ENCODE measurements around the gene RPL37A. TPM values are rescaled to one million over a fixed set of nuclear protein-coding genes. Genes with fewer than 3 reads are reported as not detected.

Gene RPL37A
- total RNA-seq, 2 donors from 2014 or later, result 2,589 to 2,765 TPM

DNA sequence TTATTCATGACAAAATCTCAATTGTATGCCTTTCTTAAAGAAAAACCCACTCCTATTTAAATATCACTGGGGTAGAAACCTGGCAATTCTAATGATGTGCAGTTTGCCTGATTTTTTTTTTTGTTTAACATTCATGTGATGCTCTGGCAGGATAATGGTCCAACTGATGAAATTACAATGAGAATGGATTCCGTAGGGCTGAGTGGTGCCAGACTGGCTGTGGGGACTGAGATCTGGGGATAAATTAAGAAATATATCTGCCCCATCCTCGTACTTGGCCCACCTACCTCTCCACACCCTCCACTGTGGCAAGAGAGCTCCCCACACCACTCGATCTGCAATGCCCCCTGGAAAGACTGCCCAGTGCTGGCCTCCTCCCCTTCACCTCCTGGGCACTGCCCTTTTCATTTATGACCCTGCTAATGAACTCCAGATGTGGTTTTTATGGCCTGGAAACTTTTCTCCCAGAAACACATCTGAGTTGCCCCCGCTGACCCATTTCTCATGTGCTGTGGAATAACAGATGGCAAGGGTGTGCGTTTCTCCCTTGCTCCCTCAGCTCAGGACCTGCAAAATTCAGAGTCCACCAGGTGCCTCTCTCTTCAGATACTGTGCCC is 33.0 kb upstream of the RPL37A start:
- TF ChIP-seq CTCF (conservative IDR thresholded peaks at IDR 0.05), result no peak
- no peaks in the 10 kb centered on the region for H3K27me3 Mint-ChIP-seq (ENCODE audit: insufficient read depth)
- Histone ChIP-seq H3K27me3 (ENCODE audit: control insufficient read depth, insufficient read depth, low read length, poor library complexity, severe bottlenecking) (no peaks in the 10 kb centered on the region), H3K4me1 (ENCODE audit: control insufficient read depth, insufficient read depth, low read length) (no peaks in the 10 kb centered on the region), H3K4me3 (ENCODE audit: low read length) (no peak overlapping the region), H3K9ac (ENCODE audit: extremely low read depth, low read length, poor library complexity, severe bottlenecking) (no peak overlapping the region), H3K36me3 (ENCODE audit: control insufficient read depth, insufficient read depth, low read length) (peaks cover 44% of the 10 kb centered on the region), H3K9me3 (ENCODE audit: control insufficient read depth, low read length) (no peaks in the 10 kb centered on the region), H3K27ac (ENCODE audit: low read depth, low read length) (no peak overlapping the region)
- H3K36me3 Mint-ChIP-seq (ENCODE audit: low read depth), result peaks cover 62% of the 10 kb centered on the region
- H3K9me3 Mint-ChIP-seq, result no peaks in the 10 kb centered on the region
- WGBS, 2 experiments (ENCODE audit: insufficient coverage in 1 of 2, insufficient read length in 1 of 2), result 90 to 94% methylated on average over 3 to 5 of the region's 5 CpGs
- H3K4me1 Mint-ChIP-seq, result no peaks in the 10 kb centered on the region
- no peak overlapping the region for H3K4me3 Mint-ChIP-seq
- no peak overlapping the region for H3K27ac Mint-ChIP-seq
- DNase-seq, result no peak

DNA sequence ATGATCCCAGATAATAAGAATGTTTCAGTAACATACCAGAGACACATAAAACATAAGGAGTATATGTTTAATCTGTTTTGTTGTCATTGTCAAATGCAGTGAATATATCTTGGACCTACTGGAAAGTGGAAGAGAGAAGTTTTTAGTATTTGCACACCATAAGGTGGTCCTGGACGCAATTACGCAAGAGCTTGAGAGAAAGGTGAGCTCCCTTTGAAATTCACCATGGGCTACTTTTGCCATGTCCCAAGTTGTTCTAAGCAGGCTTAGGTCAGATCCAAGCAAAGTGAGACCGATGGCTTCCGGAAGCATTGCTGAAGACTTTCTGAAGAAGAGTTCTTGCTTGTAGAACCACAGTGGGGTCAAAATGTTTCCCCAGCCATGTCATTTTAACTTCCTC is 30.8 kb upstream of the RPL37A start:
- H3K9ac ChIP-seq (ENCODE audit: extremely low read depth, low read length, poor library complexity, severe bottlenecking), result no peak overlapping the region
- Mint-ChIP-seq H3K4me1 (no peaks in the 10 kb centered on the region), H3K27me3 (ENCODE audit: insufficient read depth) (no peaks in the 10 kb centered on the region), H3K27ac (no peak overlapping the region), H3K9me3 (no peaks in the 10 kb centered on the region), H3K36me3 (ENCODE audit: low read depth) (peaks cover 57% of the 10 kb centered on the region), H3K4me3 (no peak overlapping the region)
- H3K27ac ChIP-seq (ENCODE audit: low read depth, low read length), result no peak overlapping the region
- H3K4me3 ChIP-seq (ENCODE audit: low read length), result no peak overlapping the region
- 95 to 100% methylated on average over 3 to 4 of the region's 4 CpGs for WGBS, 2 experiments (ENCODE audit: insufficient coverage in 1 of 2, insufficient read length in 1 of 2)
- H3K27me3 ChIP-seq (ENCODE audit: control insufficient read depth, insufficient read depth, low read length, poor library complexity, severe bottlenecking), result no peaks in the 10 kb centered on the region
- no peak for TF ChIP-seq CTCF (conservative IDR thresholded peaks at IDR 0.05)
- H3K4me1 ChIP-seq (ENCODE audit: control insufficient read depth, insufficient read depth, low read length), result no peaks in the 10 kb centered on the region
- no peaks in the 10 kb centered on the region for H3K9me3 ChIP-seq (ENCODE audit: control insufficient read depth, low read length)
- H3K36me3 ChIP-seq (ENCODE audit: control insufficient read depth, insufficient read depth, low read length), result peaks cover 53% of the 10 kb centered on the region
- no peak for DNase-seq

- Histone ChIP-seq H3K9me3 (ENCODE audit: control insufficient read depth, low read length) (no peaks in the 10 kb centered on the region), H3K4me3 (ENCODE audit: low read length) (no peak overlapping the region), H3K36me3 (ENCODE audit: control insufficient read depth, insufficient read depth, low read length) (peaks cover 58% of the 10 kb centered on the region), H3K9ac (ENCODE audit: extremely low read depth, low read length, poor library complexity, severe bottlenecking) (no peak overlapping the region), H3K27ac (ENCODE audit: low read depth, low read length) (no peak overlapping the region), H3K4me1 (ENCODE audit: control insufficient read depth, insufficient read depth, low read length) (no peaks in the 10 kb centered on the region), H3K27me3 (ENCODE audit: control insufficient read depth, insufficient read depth, low read length, poor library complexity, severe bottlenecking) (no peaks in the 10 kb centered on the region)
- peaks cover 47% of the 10 kb centered on the region for H3K36me3 Mint-ChIP-seq (ENCODE audit: low read depth)
- H3K4me3 Mint-ChIP-seq, result no peak overlapping the region
- no peak for DNase-seq
- H3K27me3 Mint-ChIP-seq (ENCODE audit: insufficient read depth), result no peaks in the 10 kb centered on the region
- H3K9me3 Mint-ChIP-seq, result no peaks in the 10 kb centered on the region
- no peaks in the 10 kb centered on the region for H3K4me1 Mint-ChIP-seq
- no peak overlapping the region for H3K27ac Mint-ChIP-seq
- TF ChIP-seq CTCF (conservative IDR thresholded peaks at IDR 0.05), result no peak
Measured at GRCh38 chr2:216469661-216470060, 29.0 kb upstream of the RPL37A start.

All from endodermal cell (in vitro differentiated cells).